GM06990 (cell line): ENCODE results near the gene DBN1.
A peak's percentile ranks its signal among the peaks of the same experiment; 100 is the strongest.

ENCODE experiments used
- DNase-seq: peaks from one replicate; pipeline ENCODE4 v3.0.0-alpha.2; 2011; ENCODE audit not compliant: insufficient read length; ENCODE audit errors: extremely low read depth
- H3K27me3 ChIP-seq: replicated peaks from 2 replicates; pipeline ENCODE4 v1.6.0; 2011; ENCODE audit warnings: low read length; ENCODE audit not compliant: control insufficient read depth, insufficient read depth
- H3K36me3 ChIP-seq: 2 replicates; pipeline ENCODE4 v1.5.1; 2011; ENCODE audit warnings: low read length; ENCODE audit not compliant: control insufficient read depth, insufficient read depth
- H3K4me3 ChIP-seq: replicated peaks from 2 replicates; pipeline ENCODE4 v1.5.1; 2011; ENCODE audit warnings: low read depth, mild to moderate bottlenecking, control low read depth, low read length
- CTCF ChIP-seq: IDR thresholded peaks from 2 replicates; pipeline ENCODE4 v1.5.1; 2011; ENCODE audit warnings: low read length, control low read depth, mild to moderate bottlenecking, inconsistent platforms; ENCODE audit not compliant: insufficient read depth, poor library complexity, severe bottlenecking

DBN1 gene

GRCh38 chr5:177457852-177458681 lies 15.4 kb downstream of the DBN1 start:
- H3K27me3 ChIP-seq: no peaks in the 10 kb centered on the region
- no peak for TF ChIP-seq CTCF
- DNase-seq: no peak
- no peaks in the 10 kb centered on the region for H3K36me3 ChIP-seq
- H3K4me3 ChIP-seq: no peak overlapping the region

DNA sequence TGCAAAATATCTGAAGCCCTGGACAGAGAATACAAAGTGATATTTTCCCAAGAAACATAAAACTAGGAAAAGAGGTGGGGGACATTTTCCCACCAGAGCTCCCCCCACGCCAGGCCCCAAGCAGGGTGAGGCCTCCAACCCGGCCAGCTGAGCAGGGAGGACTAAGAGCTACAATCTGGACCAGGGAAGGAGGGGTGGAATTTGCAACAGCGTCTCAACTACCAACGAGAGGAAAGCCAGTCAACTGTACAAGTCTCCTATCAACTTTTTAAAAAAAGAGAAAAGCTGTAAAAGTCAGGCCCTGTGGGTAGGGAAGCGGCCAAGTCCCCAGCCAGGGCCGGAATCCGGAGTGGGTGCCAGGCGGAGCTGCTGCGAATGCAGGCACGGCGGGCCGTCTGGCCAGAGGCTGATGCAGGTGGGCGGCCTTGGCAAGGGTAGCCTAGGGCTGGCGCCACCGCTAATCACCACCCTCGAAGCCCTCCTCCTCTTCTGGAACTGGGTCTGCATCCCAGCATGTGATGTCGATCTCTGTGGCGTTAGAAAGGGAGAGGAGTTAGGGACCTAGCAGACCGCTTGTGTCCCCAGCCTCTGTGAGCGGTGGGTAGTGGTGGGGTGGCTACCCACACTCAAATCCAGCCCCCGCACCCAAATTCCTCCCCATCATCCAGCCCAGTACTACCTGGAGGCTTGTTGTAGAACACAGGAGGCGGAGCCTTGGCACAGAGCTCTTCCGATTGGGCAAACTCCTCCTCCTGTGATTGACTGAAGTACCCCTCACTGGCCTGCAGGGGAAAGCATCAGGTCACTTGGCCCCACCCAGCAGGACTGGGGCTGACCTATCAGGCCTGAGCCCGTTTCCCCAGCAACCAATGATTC lies 16.2 kb downstream of the DBN1 start:
- TF ChIP-seq CTCF: peak; percentile 51
- Histone ChIP-seq H3K4me3 (no peak overlapping the region), H3K36me3 (no peaks in the 10 kb centered on the region), H3K27me3 (no peaks in the 10 kb centered on the region)
- peak; percentile 77 for DNase-seq

GRCh38 chr5:177456591-177456964 lies 16.9 kb downstream of the DBN1 start:
- no peak overlapping the region for H3K4me3 ChIP-seq
- no peak for DNase-seq
- H3K36me3 ChIP-seq: no peaks in the 10 kb centered on the region
- H3K27me3 ChIP-seq: no peaks in the 10 kb centered on the region
- TF ChIP-seq CTCF: no peak

DNA sequence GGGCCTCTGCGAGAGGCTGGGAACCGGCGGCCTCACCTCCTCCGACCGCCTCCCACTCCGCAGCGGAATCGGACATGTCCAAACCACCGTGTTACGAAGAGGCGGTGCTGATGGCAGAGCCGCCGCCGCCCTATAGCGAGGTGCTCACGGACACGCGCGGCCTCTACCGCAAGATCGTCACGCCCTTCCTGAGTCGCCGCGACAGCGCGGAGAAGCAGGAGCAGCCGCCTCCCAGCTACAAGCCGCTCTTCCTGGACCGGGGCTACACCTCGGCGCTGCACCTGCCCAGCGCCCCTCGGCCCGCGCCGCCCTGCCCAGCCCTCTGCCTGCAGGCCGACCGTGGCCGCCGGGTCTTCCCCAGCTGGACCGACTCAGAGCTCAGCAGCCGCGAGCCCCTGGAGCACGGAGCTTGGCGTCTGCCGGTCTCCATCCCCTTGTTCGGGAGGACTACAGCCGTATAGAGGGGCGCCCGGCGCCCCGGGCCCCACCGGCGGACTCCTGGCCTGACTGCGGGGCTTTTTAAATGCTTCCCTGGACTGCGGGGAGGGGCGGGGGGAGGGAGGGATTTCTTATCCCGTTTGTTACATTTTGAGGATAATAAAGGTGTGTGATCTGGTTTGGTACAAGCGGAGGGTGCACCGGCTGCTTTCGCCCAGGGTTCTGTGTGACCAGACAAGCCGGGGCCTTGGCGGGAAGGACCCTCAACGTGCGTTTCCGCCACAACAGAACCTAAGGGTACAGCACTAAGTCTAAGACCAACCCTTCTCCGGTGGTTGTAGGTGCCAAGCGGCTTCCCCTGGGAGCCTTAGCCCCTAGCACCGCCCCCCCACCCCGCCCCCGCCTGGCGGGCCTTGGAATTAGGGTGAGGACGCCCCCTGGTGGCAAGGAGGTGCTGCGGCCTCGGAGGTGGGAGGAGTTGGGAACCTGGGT lies 17.5 kb downstream of the DBN1 start:
- no peaks in the 10 kb centered on the region; the same call in 1 of the 2 replicates for H3K36me3 ChIP-seq
- peak overlapping the region; percentile 71 for H3K4me3 ChIP-seq
- peak; percentile 89 for DNase-seq
- H3K27me3 ChIP-seq: no peaks in the 10 kb centered on the region
- TF ChIP-seq CTCF: peak; percentile 100

- TF ChIP-seq CTCF: peak; percentile 72
- peak; percentile 94 for DNase-seq
- Histone ChIP-seq H3K4me3 (peak overlapping the region; percentile 71), H3K36me3 (no peaks in the 10 kb centered on the region; the same call in 1 of the 2 replicates), H3K27me3 (no peaks in the 10 kb centered on the region)
Observed at GRCh38 chr5:177455036-177455660, 18.3 kb downstream of the DBN1 start.
